ENCODE measurements around the gene ZXDB. TPM values are rescaled to one million over a fixed set of nuclear protein-coding genes. Genes with fewer than 3 reads are reported as not detected.
A peak's percentile ranks its signal among the peaks of the same experiment; 100 is the strongest.
"Not testable (repeated sequence)": the region's sequence is repeated elsewhere in the genome, so short reads cannot be mapped to it uniquely, and the experiment has no call there.

The ZXDB gene
- polyA plus RNA-seq (2013), result 2.7 and 2.8 TPM in 2 replicates

DNA sequence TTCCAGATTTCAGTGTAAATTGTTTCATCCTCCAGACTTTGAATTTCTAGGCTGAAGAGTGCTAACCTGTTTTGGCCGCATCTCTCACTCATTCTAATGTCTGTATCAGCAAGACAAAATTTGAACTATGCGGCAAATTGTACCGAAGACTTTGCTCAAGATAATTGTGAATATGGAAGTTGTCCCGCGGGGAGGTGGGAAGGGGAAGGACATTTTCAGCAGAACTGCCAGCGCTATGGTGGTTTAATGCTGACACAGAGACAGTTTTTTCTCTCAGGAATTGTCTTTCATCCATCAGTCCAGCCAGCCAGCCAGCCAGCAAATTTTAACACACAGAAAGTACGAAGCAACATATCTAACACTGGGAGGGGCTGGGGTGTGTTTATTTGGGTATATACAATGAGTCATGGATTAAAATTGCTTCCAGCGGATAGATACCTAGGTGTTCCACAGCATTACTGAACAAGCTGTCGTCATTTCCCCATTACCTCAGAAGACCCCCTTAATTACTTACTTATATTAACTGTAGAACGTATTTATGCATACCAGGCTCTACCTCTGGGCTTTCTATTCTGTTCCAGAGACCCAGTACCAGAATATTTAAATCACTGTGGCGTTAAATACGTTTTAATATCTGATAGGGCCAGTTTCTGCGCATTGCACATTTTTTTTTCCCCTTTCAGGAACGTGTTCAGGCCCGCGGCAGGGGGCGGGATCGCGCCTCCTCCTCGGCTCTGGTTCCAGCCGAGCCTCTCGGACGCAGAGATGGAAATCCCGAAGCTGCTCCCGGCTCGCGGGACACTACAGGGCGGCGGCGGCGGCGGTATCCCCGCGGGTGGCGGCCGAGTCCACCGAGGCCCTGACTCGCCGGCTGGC lies at the start of gene ZXDB:
TSS of gene ZXDB (plus strand) at position 728 of the 876 bp plus-strand sequence. CDS start at position 766, 38 bp downstream.
- Histone ChIP-seq H4K12ac (ENCODE audit: low read depth, low read length) (peak within 1 kb of the TSS; percentile 18), H3K9ac (ENCODE audit: low read length) (peak within 1 kb of the TSS; percentile 33), H2AFZ (ENCODE audit: insufficient read depth, low read length, poor library complexity) (peak within 1 kb of the TSS; percentile 60), H2BK5ac (ENCODE audit: low read depth, low read length, poor library complexity) (peak within 1 kb of the TSS; percentile 7), H3K18ac (ENCODE audit: low read length) (peak within 1 kb of the TSS; percentile 75), H3K4me2 (ENCODE audit: low read length) (peak within 1 kb of the TSS; percentile 76), H4K91ac (ENCODE audit: low read depth, low read length) (peak within 1 kb of the TSS; percentile 73), H4K8ac (ENCODE audit: low read depth, low read length) (peak within 1 kb of the TSS; percentile 91), H3K4me3 (ENCODE audit: low read depth, low read length) (peak within 1 kb of the TSS; percentile 77), H3K27ac (ENCODE audit: low read depth, low read length) (peak within 1 kb of the TSS; percentile 53), H2BK120ac (ENCODE audit: insufficient read depth, low read length, poor library complexity) (peak within 1 kb of the TSS; percentile 60), H3K14ac (ENCODE audit: low read length) (peak within 1 kb of the TSS; percentile 77)
- peak in 1 of 2 donors; percentile 11 for DNase-seq
- no CpG with 5 or more reads among the region's 39 CpGs for WGBS (ENCODE audit: extremely low coverage, insufficient coverage, insufficient read length)
- H3K36me3 ChIP-seq (ENCODE audit: control insufficient read depth in 1 of 2, insufficient read depth in 2 of 2, low read length in 2 of 2); H3K4ac ChIP-seq (ENCODE audit: low read depth, low read length); H3K4me1 ChIP-seq (ENCODE audit: control insufficient read depth in 1 of 2, insufficient read depth in 2 of 2, low read length in 2 of 2); H3K27me3 ChIP-seq (ENCODE audit: insufficient read depth, low read length); H2BK12ac ChIP-seq (ENCODE audit: low read length); H3K79me1 ChIP-seq (ENCODE audit: low read length); H3K9me3 ChIP-seq (ENCODE audit: insufficient read depth, low read depth, low read length); H2AK5ac ChIP-seq (ENCODE audit: low read length); H3K23ac ChIP-seq (ENCODE audit: low read length); H3K79me2 ChIP-seq (ENCODE audit: control insufficient read depth, insufficient read depth, low read length, poor library complexity): not testable (repeated sequence)

DNA sequence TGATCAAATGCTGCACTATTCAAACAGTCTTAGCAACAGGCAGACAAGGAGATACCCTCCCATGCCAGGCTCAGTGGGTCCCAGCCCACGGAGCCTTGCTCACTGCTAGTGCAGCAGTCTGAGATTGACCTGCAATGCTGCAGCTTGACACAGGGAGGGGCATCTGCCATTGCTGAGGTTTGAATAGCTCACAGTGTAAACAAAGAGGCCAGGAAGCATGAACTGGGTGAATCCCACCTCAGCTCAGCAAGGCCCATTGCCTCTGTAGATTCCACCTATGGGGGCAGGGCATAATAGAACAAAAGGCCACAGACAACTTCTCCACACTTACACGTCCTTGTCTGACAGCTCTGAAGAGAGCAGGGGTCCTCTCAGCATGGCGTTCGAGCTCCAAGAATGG lies 26.6 kb upstream of the ZXDB start:
- Histone ChIP-seq H3K4me2 (ENCODE audit: low read length) (no peak overlapping the region), H3K4ac (ENCODE audit: low read depth, low read length) (no peak overlapping the region), H4K8ac (ENCODE audit: low read depth, low read length) (no peak overlapping the region), H3K14ac (ENCODE audit: low read length) (no peak overlapping the region), H3K4me3 (ENCODE audit: low read depth, low read length) (no peak overlapping the region), H3K27ac (ENCODE audit: low read depth, low read length) (no peak overlapping the region), H4K12ac (ENCODE audit: low read depth, low read length) (no peak overlapping the region), H3K79me2 (ENCODE audit: control insufficient read depth, insufficient read depth, low read length, poor library complexity) (no peaks in the 10 kb centered on the region), H3K18ac (ENCODE audit: low read length) (no peak overlapping the region), H2BK5ac (ENCODE audit: low read depth, low read length, poor library complexity) (no peak overlapping the region), H3K23ac (ENCODE audit: low read length) (no peak overlapping the region), H3K36me3 (ENCODE audit: control insufficient read depth in 1 of 2, insufficient read depth in 2 of 2, low read length in 2 of 2) (no peaks in the 10 kb centered on the region), H4K91ac (ENCODE audit: low read depth, low read length) (no peak overlapping the region), H3K9me3 (ENCODE audit: insufficient read depth, low read depth, low read length) (no peaks in the 10 kb centered on the region), H2BK120ac (ENCODE audit: insufficient read depth, low read length, poor library complexity) (no peak overlapping the region), H3K4me1 (ENCODE audit: control insufficient read depth in 1 of 2, insufficient read depth in 2 of 2, low read length in 2 of 2) (no peaks in the 10 kb centered on the region), H3K79me1 (ENCODE audit: low read length) (no peaks in the 10 kb centered on the region), H2AK5ac (ENCODE audit: low read length) (no peak overlapping the region), H2AFZ (ENCODE audit: insufficient read depth, low read length, poor library complexity) (no peak overlapping the region), H2BK12ac (ENCODE audit: low read length) (no peak overlapping the region), H3K9ac (ENCODE audit: low read length) (no peak overlapping the region), H3K27me3 (ENCODE audit: insufficient read depth, low read length) (no peaks in the 10 kb centered on the region)
- no peak for DNase-seq
- WGBS (ENCODE audit: extremely low coverage, insufficient coverage, insufficient read length), result no CpG with 5 or more reads among the region's 4 CpGs

DNA sequence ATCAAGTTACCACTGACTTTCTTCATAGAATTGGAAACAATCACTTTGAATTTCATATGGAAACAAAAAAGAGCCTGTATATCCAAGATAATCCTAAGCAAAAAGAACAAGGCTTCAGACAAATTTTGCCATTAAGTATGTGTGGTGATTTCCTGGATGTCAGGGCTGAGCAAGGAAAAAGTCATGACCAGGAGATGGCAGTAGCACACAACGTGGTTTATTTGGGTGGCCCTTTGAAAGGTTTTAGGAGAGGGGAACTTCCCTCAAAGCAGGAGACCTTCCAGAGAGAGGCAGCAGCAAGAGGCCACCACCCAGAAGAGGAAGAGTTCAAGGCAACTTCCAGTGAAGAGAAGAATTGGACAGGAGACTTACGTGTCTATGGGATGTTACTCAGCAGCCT lies 18.1 kb upstream of the ZXDB start:
- no peak overlapping the region for H3K4me2 ChIP-seq (ENCODE audit: low read length)
- no peak overlapping the region for H3K9ac ChIP-seq (ENCODE audit: low read length)
- no peak overlapping the region for H2BK5ac ChIP-seq (ENCODE audit: low read depth, low read length, poor library complexity)
- no peak overlapping the region for H2AFZ ChIP-seq (ENCODE audit: insufficient read depth, low read length, poor library complexity)
- no peaks in the 10 kb centered on the region for H3K4me1 ChIP-seq (ENCODE audit: control insufficient read depth in 1 of 2, insufficient read depth in 2 of 2, low read length in 2 of 2)
- H2BK12ac ChIP-seq (ENCODE audit: low read length), result no peak overlapping the region
- H2AK5ac ChIP-seq (ENCODE audit: low read length), result no peak overlapping the region
- H3K4me3 ChIP-seq (ENCODE audit: low read depth, low read length), result no peak overlapping the region
- no peak overlapping the region for H3K18ac ChIP-seq (ENCODE audit: low read length)
- H3K4ac ChIP-seq (ENCODE audit: low read depth, low read length), result no peak overlapping the region
- H2BK120ac ChIP-seq (ENCODE audit: insufficient read depth, low read length, poor library complexity), result no peak overlapping the region
- no peaks in the 10 kb centered on the region for H3K9me3 ChIP-seq (ENCODE audit: insufficient read depth, low read depth, low read length)
- H4K91ac ChIP-seq (ENCODE audit: low read depth, low read length), result no peak overlapping the region
- H3K79me1 ChIP-seq (ENCODE audit: low read length), result no peaks in the 10 kb centered on the region
- no peak overlapping the region for H3K23ac ChIP-seq (ENCODE audit: low read length)
- WGBS (ENCODE audit: extremely low coverage, insufficient coverage, insufficient read length), result no CpG with 5 or more reads among the region's 2 CpGs
- H3K14ac ChIP-seq (ENCODE audit: low read length), result no peak overlapping the region
- peak in 1 of 2 donors; percentile 8 for DNase-seq
- H3K27ac ChIP-seq (ENCODE audit: low read depth, low read length), result no peak overlapping the region
- no peak overlapping the region for H4K8ac ChIP-seq (ENCODE audit: low read depth, low read length)
- H4K12ac ChIP-seq (ENCODE audit: low read depth, low read length), result no peak overlapping the region
- H3K27me3 ChIP-seq (ENCODE audit: insufficient read depth, low read length), result no peaks in the 10 kb centered on the region
- H3K79me2 ChIP-seq (ENCODE audit: control insufficient read depth, insufficient read depth, low read length, poor library complexity), result no peaks in the 10 kb centered on the region
- no peaks in the 10 kb centered on the region for H3K36me3 ChIP-seq (ENCODE audit: control insufficient read depth in 1 of 2, insufficient read depth in 2 of 2, low read length in 2 of 2)

- H3K23ac ChIP-seq (ENCODE audit: low read length); H3K4me1 ChIP-seq (ENCODE audit: control insufficient read depth in 1 of 2, insufficient read depth in 2 of 2, low read length in 2 of 2); H3K79me1 ChIP-seq (ENCODE audit: low read length); H3K79me2 ChIP-seq (ENCODE audit: control insufficient read depth, insufficient read depth, low read length, poor library complexity); H3K27ac ChIP-seq (ENCODE audit: low read depth, low read length); H3K9ac ChIP-seq (ENCODE audit: low read length); H2BK12ac ChIP-seq (ENCODE audit: low read length); H2BK5ac ChIP-seq (ENCODE audit: low read depth, low read length, poor library complexity); H3K4me2 ChIP-seq (ENCODE audit: low read length); H3K4me3 ChIP-seq (ENCODE audit: low read depth, low read length); H4K91ac ChIP-seq (ENCODE audit: low read depth, low read length); H3K36me3 ChIP-seq (ENCODE audit: control insufficient read depth in 1 of 2, insufficient read depth in 2 of 2, low read length in 2 of 2); H3K18ac ChIP-seq (ENCODE audit: low read length); H4K8ac ChIP-seq (ENCODE audit: low read depth, low read length); H3K4ac ChIP-seq (ENCODE audit: low read depth, low read length); H2AFZ ChIP-seq (ENCODE audit: insufficient read depth, low read length, poor library complexity); H2AK5ac ChIP-seq (ENCODE audit: low read length); H4K12ac ChIP-seq (ENCODE audit: low read depth, low read length); H3K27me3 ChIP-seq (ENCODE audit: insufficient read depth, low read length); H3K9me3 ChIP-seq (ENCODE audit: insufficient read depth, low read depth, low read length); H3K14ac ChIP-seq (ENCODE audit: low read length); H2BK120ac ChIP-seq (ENCODE audit: insufficient read depth, low read length, poor library complexity): not testable (repeated sequence)
- DNase-seq, result peak in 1 of 2 donors; percentile 58
- WGBS (ENCODE audit: extremely low coverage, insufficient coverage, insufficient read length), result no CpG with 5 or more reads among the region's 9 CpGs
Measured at GRCh38 chrX:57582948-57583347, 8.9 kb upstream of the ZXDB start.

All from trophoblast cell (in vitro differentiated cells and primary cell).